D721Med (cell line): ENCODE measurements around the gene OTOP3.

ENCODE experiments used
- DNase-seq: peaks from one replicate; pipeline ENCODE4 v3.0.0; 2011; ENCODE audit warnings: low spot score; ENCODE audit not compliant: insufficient read length
- FAIRE-seq: peaks from 2 replicates; lab custom pipeline; 2011; peaks lifted over from hg19 to GRCh38; lab: Jason Lieb, UNC
- CTCF ChIP-seq: IDR thresholded peaks from 2 replicates; pipeline ENCODE4 v1.5.1; 2012; ENCODE audit warnings: mild to moderate bottlenecking, control low read depth; ENCODE audit not compliant: insufficient read depth; ENCODE audit errors: missing control alignments

The OTOP3 gene

DNA sequence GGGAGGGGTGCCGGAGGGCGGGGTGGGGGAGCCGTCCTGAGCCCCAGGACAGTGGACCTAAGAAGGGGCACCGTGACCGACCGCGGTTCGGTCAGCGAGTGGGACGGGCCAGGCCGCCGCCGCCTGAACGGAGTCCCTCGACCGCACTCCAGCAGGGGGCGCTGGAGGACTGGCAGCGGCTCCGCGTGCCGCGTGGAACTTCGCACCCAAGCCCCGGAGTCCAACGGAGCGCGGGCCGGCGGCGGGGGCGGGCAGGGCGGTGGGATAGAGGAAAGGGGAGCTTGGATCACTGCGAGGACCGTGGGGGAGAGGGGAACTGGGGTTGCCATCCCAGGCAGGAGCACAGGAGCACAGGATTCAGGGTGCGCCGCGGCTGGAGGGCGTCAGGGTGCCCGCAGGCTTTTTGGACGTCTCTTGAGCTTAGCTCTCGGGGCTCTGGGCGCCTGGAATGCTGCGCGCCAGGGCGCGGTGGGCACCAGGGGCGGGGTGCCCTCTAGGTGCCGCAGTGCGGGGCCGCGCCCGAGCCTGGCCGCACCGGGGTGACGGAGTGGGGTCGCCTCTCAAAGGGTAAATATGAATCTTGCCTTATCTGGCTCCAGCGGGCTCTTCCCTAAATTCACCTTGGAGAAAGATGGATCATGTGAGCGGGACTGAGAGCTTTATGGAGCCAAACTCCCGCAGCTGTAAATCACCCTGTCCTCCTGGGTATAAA is 12.0 kb upstream of the OTOP3 start:
- peak; percentile 82 for TF ChIP-seq CTCF
- FAIRE-seq (no peak), DNase-seq (peak; percentile 92)

DNA sequence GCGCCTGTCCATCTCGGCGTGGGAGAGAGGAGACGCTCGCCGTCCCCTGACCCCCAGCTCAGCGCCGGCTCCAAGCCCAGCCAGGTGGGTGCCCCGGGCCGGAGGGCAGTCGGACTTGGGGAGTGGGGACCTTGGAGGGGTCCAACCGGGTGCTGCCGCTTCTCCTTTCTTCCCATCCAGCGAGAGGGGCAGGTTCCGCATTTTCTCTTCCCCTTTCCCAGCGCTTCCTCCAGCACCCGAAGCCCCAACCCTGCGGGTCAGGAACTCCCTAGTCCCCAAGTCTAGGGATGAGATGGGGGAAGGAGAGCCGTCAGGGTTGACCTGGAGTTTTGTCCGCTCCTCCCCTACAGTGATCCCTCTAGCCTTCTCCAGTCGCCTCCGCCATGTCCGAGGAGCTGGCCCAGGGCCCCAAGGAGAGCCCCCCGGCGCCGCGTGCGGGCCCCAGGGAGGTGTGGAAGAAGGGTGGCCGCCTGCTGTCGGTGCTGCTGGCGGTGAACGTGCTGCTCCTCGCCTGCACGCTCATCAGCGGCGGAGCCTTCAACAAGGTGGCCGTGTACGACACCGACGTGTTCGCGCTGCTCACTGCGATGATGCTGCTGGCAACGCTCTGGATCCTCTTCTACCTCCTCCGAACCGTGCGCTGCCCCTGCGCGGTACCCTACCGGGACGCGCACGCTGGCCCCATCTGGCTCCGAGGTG is 11.3 kb upstream of the OTOP3 start, which contains the start of gene OTOP2:
Gene OTOP2, plus strand, starts transcription at position 24 of the 699 bp plus-strand sequence. Its CDS starts 360 bp downstream, at position 384.
- FAIRE-seq (no peak), DNase-seq (no peak)
- TF ChIP-seq CTCF: no peak

- FAIRE-seq (no peak), DNase-seq (no peak)
- TF ChIP-seq CTCF: no peak
Observed at GRCh38 chr17:74925242-74925641, 10.5 kb upstream of the OTOP3 start.

- FAIRE-seq (no peak), DNase-seq (no peak)
- TF ChIP-seq CTCF: no peak
Observed at GRCh38 chr17:74928786-74929185, 6.9 kb upstream of the OTOP3 start.

GRCh38 chr17:74930535-74931036 is 5.1 kb upstream of the OTOP3 start:
- DNase-seq: no peak
- no peak for FAIRE-seq
- no peak for TF ChIP-seq CTCF

DNA sequence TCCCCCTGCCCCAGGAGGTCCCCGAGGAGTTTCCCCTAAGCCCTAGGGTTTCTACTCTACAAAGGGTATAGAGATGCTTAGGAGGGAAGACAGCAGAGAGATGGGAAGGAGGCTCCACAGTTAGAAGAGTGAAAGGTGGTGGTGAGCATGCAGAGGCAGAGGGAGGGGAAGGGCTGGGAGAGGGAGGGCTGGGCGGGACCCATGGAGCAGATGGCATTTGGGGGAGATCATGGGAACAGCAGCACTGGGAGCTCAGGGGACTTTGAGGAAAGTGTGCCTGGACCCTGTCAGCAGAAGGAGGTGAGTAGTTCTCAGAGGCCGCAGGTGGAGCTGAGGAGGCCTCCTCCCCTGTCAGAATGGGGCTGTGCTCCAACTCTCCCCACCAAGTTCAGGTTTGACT is 650 bp upstream of the OTOP3 start:
- no peak for DNase-seq
- TF ChIP-seq CTCF: no peak
- no peak for FAIRE-seq

DNA sequence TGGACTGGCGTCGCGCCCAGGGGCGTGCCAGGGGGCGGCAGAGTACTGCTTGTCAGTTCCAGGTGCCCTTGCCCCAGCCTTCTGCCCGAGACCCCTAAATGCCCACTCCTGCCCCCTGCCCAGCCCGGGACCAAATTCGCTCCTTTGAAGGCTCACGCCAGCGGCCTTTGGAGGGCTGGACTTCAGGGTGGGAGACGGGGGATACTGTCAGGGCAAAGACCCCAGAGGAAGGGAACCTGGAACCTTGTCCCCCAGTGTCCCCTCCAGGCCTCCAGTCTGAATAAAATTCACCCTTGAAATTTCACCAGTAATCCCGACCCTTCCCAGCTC is 737 bp downstream of the OTOP3 start:
- TF ChIP-seq CTCF: no peak
- DNase-seq (no peak), FAIRE-seq (no peak)
